Suprapubic skin (tissue), 4 donors: ENCODE results near the gene TAF1. TPM values are rescaled to one million over a fixed set of nuclear protein-coding genes. Genes with fewer than 3 reads are reported as not detected.
"Not testable (repeated sequence)": the region's sequence is repeated elsewhere in the genome, so short reads cannot be mapped to it uniquely, and the experiment has no call there.

Experiments used
- DNase-seq, 2 donors: peaks; one replicate each; pipeline ENCODE4 v3.0.0-alpha.2; 2019; ENCODE audit warnings: low spot score in 2 of 2
- H3K27ac ChIP-seq: fragments of 200-600 bp; sonication (generic); one replicate; pipeline ENCODE4 v1.5.1; 2019
- H3K27me3 ChIP-seq: fragments of 200-600 bp; sonication (generic); one replicate; pipeline ENCODE4 v1.5.1; 2019
- H3K36me3 ChIP-seq: fragments of 200-600 bp; sonication (generic); one replicate; pipeline ENCODE4 v1.5.1; 2019
- H3K4me1 ChIP-seq: fragments of 200-600 bp; sonication (generic); one replicate; pipeline ENCODE4 v1.5.1; 2019
- H3K4me3 ChIP-seq: fragments of 200-600 bp; sonication (generic); one replicate; pipeline ENCODE4 v1.5.1; 2019; ENCODE audit warnings: mild to moderate bottlenecking
- H3K9me3 ChIP-seq: fragments of 200-600 bp; sonication (generic); one replicate; pipeline ENCODE4 v1.5.1; 2019
- EP300 ChIP-seq: sonication (generic); formaldehyde crosslinking; IDR thresholded peaks from one replicate; pipeline ENCODE4 v1.6.1; 2017; ENCODE audit warnings: antibody characterized with exemption
- POLR2A ChIP-seq, 2 donors: fragments of 450-650 bp; IDR thresholded peaks; one replicate each; pipeline ENCODE4 v1.6.1; 2017; ENCODE audit warnings: antibody characterized with exemption in 2 of 2, mild to moderate bottlenecking in 2 of 2, moderate library complexity in 2 of 2
- POLR2AphosphoS5 ChIP-seq, 3 donors: sonication (generic); formaldehyde crosslinking; IDR thresholded peaks; one replicate each; pipeline ENCODE4 v1.6.1; 2017; ENCODE audit warnings: antibody characterized with exemption in 3 of 3
- WGBS: methylation state at CpG from one replicate; pipeline ENCODE4 v1.1.5; 2018; 5-methylcytosine and 5-hydroxymethylcytosine counted together
- total RNA-seq, 4 donors: library from RNA; depleted of rRNA; stranded (reverse); fragments of >200 nt; gene quantifications; one replicate each; pipeline ENCODE4 v1.1.0, GENCODE V29; 2016
- TF ChIP-seq, protein P1 (sequence below), 2 donors: fragments of 200-600 bp in 1 of 2; fragments of 450-650 bp in 1 of 2; sonication (generic) in 1 of 2; IDR thresholded peaks; one replicate each; pipeline ENCODE4 v1.5.1; 2016 to 2019; ENCODE audit warnings: antibody characterized with exemption in 2 of 2, mild to moderate bottlenecking in 1 of 2, moderate library complexity in 1 of 2

TAF1 gene
- total RNA-seq, 4 donors from 2014 or later, result 24.5 to 92.5 (median 45.2) TPM

DNA sequence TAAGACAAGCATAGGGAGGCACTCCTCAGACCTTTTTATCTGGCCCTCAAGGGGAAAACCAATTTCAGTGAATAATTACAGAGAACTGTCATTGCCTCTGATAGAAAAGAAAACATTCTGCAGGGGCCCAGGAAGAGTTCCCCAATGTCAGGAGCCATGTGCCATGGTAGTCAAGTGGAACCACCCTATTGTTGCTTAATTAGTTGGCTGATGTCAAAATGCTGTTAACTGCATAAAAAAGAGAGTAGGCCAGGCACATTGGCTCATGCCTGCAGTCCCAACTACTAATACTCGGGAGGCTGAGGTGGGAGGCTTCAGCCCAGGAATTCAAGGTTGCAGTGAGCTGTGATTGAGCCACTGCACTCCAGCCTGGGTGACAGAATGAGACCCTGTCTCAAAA is 138.2 kb downstream of the TAF1 start:
- no peak overlapping the region for H3K4me3 ChIP-seq
- H3K9me3 ChIP-seq, result no peaks in the 10 kb centered on the region
- H3K27me3 ChIP-seq, result no peaks in the 10 kb centered on the region
- H3K27ac ChIP-seq, result no peak overlapping the region
- H3K36me3 ChIP-seq, result no peaks in the 10 kb centered on the region
- no peaks in the 10 kb centered on the region for H3K4me1 ChIP-seq
- no peak for TF ChIP-seq POLR2A (IDR thresholded peaks at IDR 0.05)
- TF ChIP-seq, protein P1, sequence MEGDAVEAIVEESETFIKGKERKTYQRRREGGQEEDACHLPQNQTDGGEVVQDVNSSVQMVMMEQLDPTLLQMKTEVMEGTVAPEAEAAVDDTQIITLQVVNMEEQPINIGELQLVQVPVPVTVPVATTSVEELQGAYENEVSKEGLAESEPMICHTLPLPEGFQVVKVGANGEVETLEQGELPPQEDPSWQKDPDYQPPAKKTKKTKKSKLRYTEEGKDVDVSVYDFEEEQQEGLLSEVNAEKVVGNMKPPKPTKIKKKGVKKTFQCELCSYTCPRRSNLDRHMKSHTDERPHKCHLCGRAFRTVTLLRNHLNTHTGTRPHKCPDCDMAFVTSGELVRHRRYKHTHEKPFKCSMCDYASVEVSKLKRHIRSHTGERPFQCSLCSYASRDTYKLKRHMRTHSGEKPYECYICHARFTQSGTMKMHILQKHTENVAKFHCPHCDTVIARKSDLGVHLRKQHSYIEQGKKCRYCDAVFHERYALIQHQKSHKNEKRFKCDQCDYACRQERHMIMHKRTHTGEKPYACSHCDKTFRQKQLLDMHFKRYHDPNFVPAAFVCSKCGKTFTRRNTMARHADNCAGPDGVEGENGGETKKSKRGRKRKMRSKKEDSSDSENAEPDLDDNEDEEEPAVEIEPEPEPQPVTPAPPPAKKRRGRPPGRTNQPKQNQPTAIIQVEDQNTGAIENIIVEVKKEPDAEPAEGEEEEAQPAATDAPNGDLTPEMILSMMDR (IDR thresholded peaks at IDR 0.05), result no peak
- TF ChIP-seq EP300, result no peak
- no peak for TF ChIP-seq POLR2AphosphoS5 (IDR thresholded peaks at IDR 0.05)
- WGBS, result 85% methylated on average over 1 of the region's 1 CpG
- no peak for DNase-seq

DNA sequence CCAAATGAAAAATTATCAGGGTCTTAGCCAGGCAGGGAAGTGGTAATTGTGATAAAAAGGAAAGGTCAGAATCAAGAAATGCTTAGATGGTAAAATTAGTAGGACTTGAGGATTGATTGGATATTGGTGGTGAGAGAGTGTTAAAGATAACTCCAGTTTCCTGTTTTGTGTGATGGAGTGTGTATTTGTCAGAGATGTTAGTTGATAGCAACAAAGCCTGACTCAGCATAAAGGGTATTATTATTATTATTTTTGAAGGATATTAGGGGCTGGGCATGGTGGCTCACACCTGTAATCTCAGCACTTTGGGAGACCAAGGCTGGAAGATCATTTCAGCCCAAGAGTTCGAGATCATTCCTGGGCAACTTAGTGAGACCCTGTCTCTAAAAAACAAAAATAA is 143.1 kb downstream of the TAF1 start:
- H3K36me3 ChIP-seq, result no peaks in the 10 kb centered on the region
- TF ChIP-seq POLR2A (IDR thresholded peaks at IDR 0.05) (no peak), POLR2AphosphoS5 (IDR thresholded peaks at IDR 0.05) (no peak), EP300 (no peak)
- TF ChIP-seq, protein P1 (IDR thresholded peaks at IDR 0.05), result no peak
- DNase-seq, result no peak

DNA sequence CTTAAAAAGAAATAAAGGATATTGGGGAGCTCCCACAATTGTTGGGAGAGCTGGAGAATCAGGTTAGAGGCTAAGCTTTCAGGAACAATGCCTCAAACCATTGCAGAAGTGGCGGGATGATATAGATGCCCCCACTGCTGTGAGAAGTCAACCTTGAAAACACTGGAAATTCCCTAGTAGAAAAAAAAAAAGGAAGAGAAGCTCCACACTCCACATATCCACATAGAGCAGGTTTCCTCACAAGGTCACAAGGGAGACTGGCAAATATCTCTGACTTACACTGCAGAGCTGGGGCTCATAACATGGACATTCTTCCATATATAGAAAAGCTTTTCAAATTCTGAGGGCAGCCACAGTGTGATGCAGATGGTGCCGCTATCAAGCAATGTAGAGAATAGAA is 144.0 kb downstream of the TAF1 start:
- WGBS, result 84% methylated on average over 2 of the region's 2 CpGs
- no peak for DNase-seq
- no peak for TF ChIP-seq POLR2A (IDR thresholded peaks at IDR 0.05)
- TF ChIP-seq EP300, result no peak
- TF ChIP-seq, protein P1 (IDR thresholded peaks at IDR 0.05), result no peak
- no peak for TF ChIP-seq POLR2AphosphoS5 (IDR thresholded peaks at IDR 0.05)
- H3K27me3 ChIP-seq, result no peaks in the 10 kb centered on the region
- no peaks in the 10 kb centered on the region for H3K36me3 ChIP-seq
- H3K27ac ChIP-seq, result no peak overlapping the region
- H3K4me1 ChIP-seq, result no peaks in the 10 kb centered on the region
- no peak overlapping the region for H3K4me3 ChIP-seq
- H3K9me3 ChIP-seq, result no peaks in the 10 kb centered on the region

More for the DNA sequence above, 143.1 kb downstream of the TAF1 start:
- no peak overlapping the region for H3K4me3 ChIP-seq
- H3K9me3 ChIP-seq, result no peaks in the 10 kb centered on the region
- WGBS, result 71% methylated on average over 1 of the region's 1 CpG
- no peak overlapping the region for H3K27ac ChIP-seq
- H3K4me1 ChIP-seq, result no peaks in the 10 kb centered on the region
- no peaks in the 10 kb centered on the region for H3K27me3 ChIP-seq

DNA sequence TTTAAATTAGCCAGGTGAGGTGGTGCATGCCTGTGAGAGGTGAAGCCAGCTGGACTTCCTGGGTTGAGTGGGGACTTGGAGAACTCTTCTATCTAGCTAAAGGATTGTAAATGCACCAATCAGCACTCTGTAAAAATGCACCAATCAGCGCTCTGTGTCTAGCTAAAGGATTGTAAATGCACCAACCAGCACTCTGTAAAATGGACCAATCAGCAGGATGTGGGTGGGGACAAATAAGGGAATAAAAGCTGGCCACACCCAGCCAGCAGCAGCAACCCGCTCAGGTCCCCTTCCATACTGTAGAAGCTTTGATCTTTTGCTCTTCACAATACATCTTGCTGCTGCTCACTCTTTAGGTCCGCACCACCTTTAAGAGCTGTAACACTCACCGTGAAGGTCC is 147.6 kb downstream of the TAF1 start:
- H3K27me3 ChIP-seq, H3K4me3 ChIP-seq, H3K4me1 ChIP-seq, H3K36me3 ChIP-seq, H3K27ac ChIP-seq, DNase-seq, H3K9me3 ChIP-seq: not testable (repeated sequence)
- WGBS, result 94% methylated on average over 4 of the region's 4 CpGs

DNA sequence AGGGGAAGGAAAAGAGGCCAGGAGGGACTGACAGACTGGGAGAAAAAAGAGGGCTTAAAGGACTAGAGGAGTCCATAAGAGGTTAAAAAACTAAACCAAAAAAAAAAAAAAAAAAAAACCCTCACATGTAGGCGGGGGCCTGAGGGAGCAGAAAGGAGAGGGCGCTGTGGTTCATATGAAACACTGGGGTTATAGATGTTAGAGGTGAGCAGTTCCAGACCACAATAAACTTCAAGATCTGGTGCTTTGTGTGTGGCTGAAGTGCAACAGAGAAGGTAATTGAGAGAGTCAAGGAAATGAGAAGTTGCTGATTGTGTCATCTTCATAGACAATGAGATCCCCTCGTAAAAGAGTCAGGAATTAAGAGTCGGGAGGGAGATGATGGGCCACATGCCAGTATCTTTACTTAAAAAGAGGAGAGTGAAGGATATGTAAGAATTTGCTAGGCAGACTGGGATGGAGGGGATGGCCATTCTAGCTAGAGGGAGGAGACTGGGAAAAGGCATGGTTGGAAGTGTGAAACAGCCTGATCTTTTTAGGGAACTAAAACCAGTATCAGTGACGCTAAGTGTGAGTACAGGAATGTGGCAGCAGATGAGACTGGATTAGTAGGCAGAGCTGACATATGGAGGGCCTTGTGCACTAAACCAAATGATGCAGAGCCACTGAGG is 148.3 kb downstream of the TAF1 start:
- no peak for DNase-seq
- 34% methylated on average over 5 of the region's 5 CpGs for WGBS
- no peak for TF ChIP-seq POLR2AphosphoS5 (IDR thresholded peaks at IDR 0.05)
- no peak for TF ChIP-seq POLR2A (IDR thresholded peaks at IDR 0.05)
- TF ChIP-seq, protein P1 (IDR thresholded peaks at IDR 0.05), result no peak
- no peak for TF ChIP-seq EP300

DNA sequence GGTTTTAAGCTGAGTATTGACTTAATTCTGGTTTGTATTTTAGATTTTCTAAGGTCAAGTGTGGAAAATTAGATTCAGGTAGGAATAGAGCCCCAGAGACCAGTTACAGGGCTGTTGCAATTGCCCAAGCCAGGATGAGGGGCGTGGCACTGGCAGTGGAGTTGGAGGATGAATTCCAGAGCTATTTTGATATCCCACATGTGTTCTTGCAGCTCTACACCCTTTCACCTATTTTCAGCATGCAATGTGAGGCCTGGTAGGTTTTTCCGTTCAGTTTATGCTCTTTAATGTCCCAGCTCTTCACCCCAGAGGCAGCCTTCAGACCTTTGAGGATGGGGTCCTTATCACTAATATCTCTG is 148.9 kb downstream of the TAF1 start:
- Histone ChIP-seq H3K4me3 (no peak overlapping the region), H3K9me3 (no peaks in the 10 kb centered on the region), H3K4me1 (no peaks in the 10 kb centered on the region), H3K36me3 (no peaks in the 10 kb centered on the region), H3K27me3 (no peaks in the 10 kb centered on the region), H3K27ac (no peak overlapping the region)
- TF ChIP-seq, protein P1 (IDR thresholded peaks at IDR 0.05), result no peak
- TF ChIP-seq POLR2A (IDR thresholded peaks at IDR 0.05), result no peak
- no peak for TF ChIP-seq EP300
- TF ChIP-seq POLR2AphosphoS5 (IDR thresholded peaks at IDR 0.05), result no peak
- DNase-seq, result no peak
- 45% methylated on average over 2 of the region's 2 CpGs for WGBS

More for the DNA sequence above, 148.3 kb downstream of the TAF1 start:
- Histone ChIP-seq H3K4me3 (no peak overlapping the region), H3K4me1 (no peaks in the 10 kb centered on the region), H3K36me3 (no peaks in the 10 kb centered on the region), H3K27me3 (no peaks in the 10 kb centered on the region), H3K27ac (no peak overlapping the region), H3K9me3 (no peaks in the 10 kb centered on the region)
